Stomach (tissue), 4 donors: Measurements from ENCODE around the gene NTNG1.

Experiments
- EP300 ChIP-seq: sonication (generic); formaldehyde crosslinking; IDR thresholded peaks from one replicate; pipeline ENCODE4 v1.6.1; 2017; ENCODE audit warnings: antibody characterized with exemption
- POLR2A ChIP-seq, 4 donors: fragments of 450-650 bp; IDR thresholded peaks; one replicate each; pipeline ENCODE4 v1.6.1; 2016; ENCODE audit warnings: antibody characterized with exemption in 4 of 4, control low read depth in 2 of 4, mild to moderate bottlenecking in 1 of 4, moderate library complexity in 1 of 4
- POLR2AphosphoS5 ChIP-seq, 3 donors: sonication (generic); formaldehyde crosslinking; IDR thresholded peaks; one replicate each; pipeline ENCODE4 v1.6.1; 2016; ENCODE audit warnings: antibody characterized with exemption in 3 of 3
- TF ChIP-seq, protein P1 (sequence below), 7 experiments: fragments of 450-650 bp in 4 of 7; fragments of 200-600 bp in 3 of 7; sonication (generic) in 3 of 7; IDR thresholded peaks; one replicate each; pipeline ENCODE4 v1.5.1; 2016 to 2019; ENCODE audit warnings: antibody characterized with exemption in 7 of 7, control low read depth in 2 of 7, mild to moderate bottlenecking in 1 of 7

DNA sequence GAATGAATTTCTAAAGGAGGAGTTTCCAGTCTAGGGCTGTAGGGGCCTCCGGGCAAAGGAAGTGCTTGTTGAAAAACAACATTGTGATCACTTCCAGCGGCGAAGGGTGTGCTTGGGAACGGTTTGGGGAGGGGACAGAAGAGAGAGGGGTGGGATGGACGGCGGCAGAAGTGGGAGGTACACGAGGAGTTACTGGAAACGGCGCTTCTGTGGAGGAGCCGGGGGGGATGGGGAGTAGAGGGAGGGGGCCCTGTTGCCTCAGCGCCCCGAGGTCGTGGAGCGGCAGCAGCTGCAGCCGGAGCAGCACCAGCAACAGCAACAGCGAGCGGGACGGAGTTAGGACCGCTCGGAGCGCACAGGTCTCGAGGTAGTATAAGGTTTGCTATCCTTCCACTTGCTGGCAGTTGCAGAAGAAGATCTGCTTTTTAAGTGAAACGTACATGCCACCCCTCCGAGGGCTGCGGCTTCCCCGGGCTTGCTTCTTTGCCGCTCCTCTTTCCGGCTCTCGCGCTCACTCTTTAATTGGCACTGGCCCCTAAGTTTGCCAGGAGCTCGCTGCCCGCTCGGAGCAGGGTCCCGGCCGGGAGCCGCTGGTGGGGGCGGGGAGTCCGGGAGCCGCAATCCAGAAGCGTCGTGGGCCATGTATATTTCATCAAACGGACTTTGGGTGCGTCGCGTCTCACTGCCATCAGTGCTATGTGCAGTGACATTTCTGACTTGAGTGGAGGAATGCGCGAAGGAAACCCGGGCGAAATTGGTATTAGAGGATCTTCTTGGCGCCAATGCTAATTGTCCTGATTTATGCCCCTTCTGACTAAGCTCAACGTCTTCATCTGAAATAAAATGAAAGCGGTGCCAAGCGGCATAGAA, 771 bp upstream of the NTNG1 start:
- TF ChIP-seq, protein P1, sequence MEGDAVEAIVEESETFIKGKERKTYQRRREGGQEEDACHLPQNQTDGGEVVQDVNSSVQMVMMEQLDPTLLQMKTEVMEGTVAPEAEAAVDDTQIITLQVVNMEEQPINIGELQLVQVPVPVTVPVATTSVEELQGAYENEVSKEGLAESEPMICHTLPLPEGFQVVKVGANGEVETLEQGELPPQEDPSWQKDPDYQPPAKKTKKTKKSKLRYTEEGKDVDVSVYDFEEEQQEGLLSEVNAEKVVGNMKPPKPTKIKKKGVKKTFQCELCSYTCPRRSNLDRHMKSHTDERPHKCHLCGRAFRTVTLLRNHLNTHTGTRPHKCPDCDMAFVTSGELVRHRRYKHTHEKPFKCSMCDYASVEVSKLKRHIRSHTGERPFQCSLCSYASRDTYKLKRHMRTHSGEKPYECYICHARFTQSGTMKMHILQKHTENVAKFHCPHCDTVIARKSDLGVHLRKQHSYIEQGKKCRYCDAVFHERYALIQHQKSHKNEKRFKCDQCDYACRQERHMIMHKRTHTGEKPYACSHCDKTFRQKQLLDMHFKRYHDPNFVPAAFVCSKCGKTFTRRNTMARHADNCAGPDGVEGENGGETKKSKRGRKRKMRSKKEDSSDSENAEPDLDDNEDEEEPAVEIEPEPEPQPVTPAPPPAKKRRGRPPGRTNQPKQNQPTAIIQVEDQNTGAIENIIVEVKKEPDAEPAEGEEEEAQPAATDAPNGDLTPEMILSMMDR (IDR thresholded peaks at IDR 0.05) = no peak
- TF ChIP-seq POLR2A (IDR thresholded peaks at IDR 0.05) (no peak), POLR2AphosphoS5 (IDR thresholded peaks at IDR 0.05) (no peak), EP300 (no peak)
